IPS DF 4.7 (cell line): ENCODE results near the gene GSK3B.

Experiments used
- DNase-seq: peaks from one replicate; pipeline ENCODE4 v3.0.0-alpha.2; 2013; ENCODE audit warnings: low spot score; ENCODE audit errors: extremely low read depth

Gene GSK3B

GRCh38 chr3:119819806-119820205 lies 274.4 kb downstream of the GSK3B start:
- DNase-seq: no peak

DNA sequence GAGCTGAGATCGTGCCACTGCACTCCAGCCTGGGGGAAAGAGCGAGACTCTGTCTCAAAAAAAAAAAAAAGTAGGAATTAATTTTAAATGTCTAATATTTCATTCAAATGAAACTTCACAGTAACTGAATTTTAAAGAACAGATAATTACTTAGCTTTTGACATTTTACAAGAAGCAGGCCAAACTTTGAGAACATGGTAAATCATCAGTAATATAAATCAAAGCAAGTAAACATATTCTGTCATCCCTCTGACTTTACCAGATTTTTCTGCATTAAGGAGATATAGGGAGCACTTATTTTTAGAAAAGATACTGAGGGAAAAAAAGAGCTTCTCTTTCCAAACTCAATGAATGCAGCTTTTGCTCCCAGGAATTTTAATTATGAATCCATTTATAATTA lies 275.3 kb downstream of the GSK3B start:
- DNase-seq: no peak

- no peak for DNase-seq
Observed at GRCh38 chr3:119817583-119818363, 276.5 kb downstream of the GSK3B start.

DNA sequence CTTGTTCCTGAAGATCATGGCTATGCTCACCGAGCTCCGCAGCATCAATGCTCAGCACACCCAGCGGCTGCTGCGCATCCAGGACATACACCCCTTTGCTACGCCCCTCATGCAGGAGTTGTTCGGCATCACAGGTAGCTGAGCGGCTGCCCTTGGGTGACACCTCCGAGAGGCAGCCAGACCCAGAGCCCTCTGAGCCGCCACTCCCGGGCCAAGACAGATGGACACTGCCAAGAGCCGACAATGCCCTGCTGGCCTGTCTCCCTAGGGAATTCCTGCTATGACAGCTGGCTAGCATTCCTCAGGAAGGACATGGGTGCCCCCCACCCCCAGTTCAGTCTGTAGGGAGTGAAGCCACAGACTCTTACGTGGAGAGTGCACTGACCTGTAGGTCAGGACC lies 277.2 kb downstream of the GSK3B start:
- no peak for DNase-seq

DNA sequence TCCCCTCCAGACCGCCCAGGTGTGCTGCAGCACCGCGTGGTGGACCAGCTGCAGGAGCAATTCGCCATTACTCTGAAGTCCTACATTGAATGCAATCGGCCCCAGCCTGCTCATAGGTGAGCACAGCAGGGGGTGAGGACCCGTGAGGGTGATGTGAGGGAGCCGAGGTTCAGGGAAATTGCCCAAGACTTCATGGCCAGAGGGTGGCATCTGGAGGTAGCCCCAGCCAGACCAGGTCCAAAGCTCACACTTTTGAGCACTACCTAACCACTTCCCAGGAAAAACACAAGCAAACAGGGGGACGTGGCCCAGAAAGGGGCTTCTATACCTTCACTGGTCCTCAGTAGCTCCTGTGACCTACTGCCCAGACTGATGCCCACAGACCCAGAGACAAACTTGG lies 278.5 kb downstream of the GSK3B start:
- no peak for DNase-seq

DNA sequence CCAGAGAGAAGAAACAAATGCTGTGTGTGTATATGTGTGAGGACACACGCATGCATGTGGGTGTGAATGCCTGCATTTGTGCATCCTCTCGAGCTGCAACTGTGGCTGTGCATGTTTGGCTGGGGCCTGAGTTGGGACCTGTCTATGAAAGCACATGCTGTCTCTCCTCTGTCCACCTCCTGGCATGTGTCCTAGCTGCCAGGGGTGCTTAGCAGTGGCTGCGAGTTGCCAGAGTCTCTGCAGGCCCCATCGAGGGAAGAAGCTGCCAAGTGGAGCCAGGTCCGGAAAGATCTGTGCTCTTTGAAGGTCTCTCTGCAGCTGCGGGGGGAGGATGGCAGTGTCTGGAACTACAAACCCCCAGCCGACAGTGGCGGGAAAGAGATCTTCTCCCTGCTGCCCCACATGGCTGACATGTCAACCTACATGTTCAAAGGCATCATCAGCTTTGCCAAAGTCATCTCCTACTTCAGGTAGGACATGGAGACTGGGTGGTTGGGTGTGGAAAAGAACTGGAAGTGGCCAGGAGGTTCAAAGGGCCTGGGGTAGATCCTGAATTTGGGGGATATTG lies 281.7 kb downstream of the GSK3B start:
- DNase-seq: no peak

DNA sequence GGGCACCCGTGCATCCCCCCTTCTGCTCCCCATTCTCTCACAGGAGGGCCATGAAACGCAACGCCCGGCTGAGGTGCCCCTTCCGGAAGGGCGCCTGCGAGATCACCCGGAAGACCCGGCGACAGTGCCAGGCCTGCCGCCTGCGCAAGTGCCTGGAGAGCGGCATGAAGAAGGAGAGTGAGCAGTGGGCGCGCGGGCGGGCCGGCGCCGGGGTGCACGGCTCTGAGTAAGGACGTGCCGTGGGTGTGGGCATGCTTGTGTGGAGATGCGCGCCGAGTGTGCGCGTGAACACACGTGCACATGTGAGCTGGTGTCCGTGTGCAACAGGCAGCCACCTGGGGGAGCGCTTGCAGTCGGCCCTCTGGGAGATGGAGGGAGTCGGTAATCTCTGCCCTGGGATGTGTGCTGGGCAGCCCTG lies 284.2 kb downstream of the GSK3B start:
- no peak for DNase-seq

- DNase-seq: no peak
Observed at GRCh38 chr3:119809249-119810017, 284.8 kb downstream of the GSK3B start.

GRCh38 chr3:119808843-119809242 lies 285.4 kb downstream of the GSK3B start:
- no peak for DNase-seq

DNA sequence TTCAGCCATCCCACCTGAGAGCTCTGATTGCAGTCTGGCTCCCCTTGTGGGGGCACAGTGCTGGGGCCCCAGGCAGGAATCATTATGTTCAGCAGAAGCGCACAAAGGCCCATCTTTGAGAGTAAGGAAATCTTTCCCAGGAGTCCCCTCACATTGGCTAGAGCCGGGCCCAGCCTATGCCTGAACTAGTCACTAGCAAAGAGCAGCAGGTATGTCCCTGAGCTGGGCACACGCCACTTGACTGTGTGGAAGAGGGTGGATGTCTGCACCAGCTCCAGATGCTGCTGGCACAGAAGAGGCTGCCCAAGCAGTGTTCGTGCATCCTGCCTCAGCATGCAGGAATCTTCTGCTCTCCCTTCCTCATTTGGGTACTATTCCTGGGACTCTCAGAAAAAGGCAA lies 286.0 kb downstream of the GSK3B start:
- no peak for DNase-seq

DNA sequence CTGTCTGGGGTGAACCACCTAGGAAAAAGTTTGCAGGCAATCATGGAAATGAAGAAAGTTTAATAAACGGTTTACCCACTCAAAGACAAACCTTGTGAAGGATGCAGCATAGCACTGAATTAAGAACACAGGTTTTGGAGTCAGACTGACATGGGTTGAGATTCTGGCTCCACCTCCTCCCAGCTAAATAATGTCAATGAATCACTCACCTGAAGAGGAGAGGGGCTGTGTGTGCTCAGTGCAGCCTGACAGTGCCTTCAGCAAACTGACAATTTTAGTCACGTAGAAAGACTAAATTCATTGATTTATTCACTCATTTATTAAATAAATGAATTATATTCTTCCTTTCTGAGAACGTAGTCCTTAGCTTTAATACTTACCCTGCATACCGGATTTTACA lies 293.4 kb downstream of the GSK3B start:
- no peak for DNase-seq

GRCh38 chr3:119796785-119797184 lies 297.5 kb downstream of the GSK3B start:
- no peak for DNase-seq

DNA sequence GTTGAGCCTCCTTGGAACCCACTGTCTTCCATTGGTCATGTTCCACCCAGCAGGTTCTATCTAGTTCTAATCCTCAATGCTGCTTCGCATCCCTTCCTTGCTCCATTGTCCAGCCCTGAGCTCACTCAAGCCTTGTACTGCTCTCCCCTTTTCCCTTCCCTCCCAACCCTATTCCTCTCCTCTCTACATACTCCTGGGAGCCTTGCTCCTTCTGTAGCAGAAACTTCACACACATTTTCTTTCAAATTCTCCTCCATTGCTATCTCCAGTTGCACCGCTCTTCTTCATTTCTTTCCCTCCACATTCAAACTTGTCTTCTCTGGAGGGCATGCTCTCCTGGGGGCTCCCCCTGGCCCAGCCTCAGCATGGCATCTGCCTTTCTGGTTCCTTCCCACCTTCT lies 297.9 kb downstream of the GSK3B start:
- DNase-seq: no peak

DNA sequence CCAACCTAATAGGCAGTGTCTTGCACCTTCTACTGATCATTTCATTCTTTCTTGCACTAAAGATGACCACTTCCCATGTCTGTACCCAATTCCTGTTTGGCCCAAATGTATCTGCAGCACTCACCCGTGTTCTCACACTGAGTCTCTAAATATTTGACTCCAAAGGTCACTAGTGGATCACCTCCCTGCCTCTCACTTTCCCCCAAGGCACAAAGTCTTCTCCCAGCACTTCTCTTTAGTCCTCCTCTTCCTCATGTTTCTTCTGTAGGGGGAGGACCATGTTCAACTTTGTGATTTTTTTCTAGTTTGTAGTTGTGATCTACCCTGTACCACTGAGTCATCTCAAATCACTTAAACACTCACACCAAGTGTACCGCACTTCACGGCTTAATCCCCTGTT lies 298.4 kb downstream of the GSK3B start:
- DNase-seq: no peak

DNA sequence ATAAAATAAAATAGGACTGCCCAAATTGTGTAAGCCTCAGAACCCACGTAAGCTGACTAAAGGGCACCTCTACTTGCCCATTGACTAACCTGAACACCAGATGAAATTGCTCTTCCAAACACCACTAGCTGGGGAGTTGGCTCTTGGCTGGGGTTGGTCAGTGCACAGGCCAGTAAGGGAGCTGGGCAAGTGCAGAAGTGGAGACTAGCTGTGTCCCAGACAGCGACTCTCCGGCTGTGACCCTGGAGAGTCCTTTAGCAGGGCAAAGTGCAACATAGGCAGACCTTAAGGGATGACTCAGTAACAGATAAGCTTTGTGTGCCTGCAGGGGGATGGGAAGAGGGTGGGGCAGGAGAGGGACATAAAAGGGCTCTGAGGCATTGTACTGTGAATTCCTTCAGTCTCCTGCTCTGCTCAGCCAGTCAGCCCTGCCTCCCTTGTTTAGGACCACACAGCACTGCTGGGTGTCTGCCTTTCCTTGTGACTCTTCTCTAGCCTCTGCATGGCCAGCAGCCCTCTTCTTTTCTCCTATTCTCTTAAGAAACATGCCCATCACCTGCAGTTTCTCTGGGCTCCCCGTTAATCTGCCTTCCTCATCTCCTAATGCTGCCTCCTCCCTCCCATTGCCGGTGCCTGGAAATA lies 299.2 kb downstream of the GSK3B start:
- DNase-seq: peak; percentile 46

DNA sequence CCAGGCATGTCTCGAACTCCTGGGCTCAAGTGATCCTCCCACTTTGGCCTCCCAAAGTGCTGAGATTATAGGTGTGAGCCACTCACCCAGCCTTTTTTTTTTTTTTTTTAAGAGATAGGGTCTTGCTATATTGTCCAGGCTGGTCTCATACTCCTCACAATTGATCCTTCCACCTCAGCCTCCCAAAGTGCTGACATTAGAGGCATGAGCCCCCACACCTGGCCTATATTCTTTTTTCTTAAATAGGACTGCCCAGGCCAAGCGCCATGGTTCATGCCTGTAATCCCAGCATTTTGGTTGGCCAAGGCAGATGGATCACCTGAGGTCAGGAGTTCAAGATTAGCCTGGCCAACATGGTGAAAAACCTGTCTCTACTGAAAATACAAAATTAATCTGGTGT lies 299.8 kb downstream of the GSK3B start:
- no peak for DNase-seq

- DNase-seq: no peak
Observed at GRCh38 chr3:119792270-119792669, 302.0 kb downstream of the GSK3B start.

- no peak for DNase-seq
Observed at GRCh38 chr3:119790369-119790768, 303.9 kb downstream of the GSK3B start.

- DNase-seq: no peak
Observed at GRCh38 chr3:119786409-119786808, 307.8 kb downstream of the GSK3B start.

DNA sequence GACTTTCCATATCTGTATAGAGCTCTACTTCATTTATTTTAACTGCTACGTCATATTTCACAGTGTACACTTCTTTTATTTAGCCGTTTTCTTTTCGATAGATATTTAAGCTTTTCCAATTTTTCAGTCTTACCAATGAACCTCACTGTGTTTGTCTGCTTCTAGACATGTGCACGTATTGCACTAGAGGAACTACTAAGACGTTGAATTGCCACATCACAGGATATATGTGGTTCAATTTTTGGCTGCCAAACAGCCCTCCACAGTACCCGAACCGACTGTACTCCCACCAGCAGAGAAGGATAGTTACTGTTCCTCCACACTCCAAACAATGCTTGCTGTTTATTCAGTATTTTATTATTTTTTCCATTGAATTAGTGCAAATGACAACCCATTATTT lies 310.4 kb downstream of the GSK3B start:
- DNase-seq: no peak

GRCh38 chr3:119783255-119783654 lies 311.0 kb downstream of the GSK3B start:
- DNase-seq: no peak

GRCh38 chr3:119782460-119782859 lies 311.8 kb downstream of the GSK3B start:
- no peak for DNase-seq
